Esophagus squamous epithelium (tissue), 4 donors: ENCODE results near the gene GARNL3.

Experiments
- CTCF ChIP-seq, 6 experiments: fragments of 450-650 bp in 4 of 6; fragments of 200-600 bp in 2 of 6; sonication (generic) in 2 of 6; IDR thresholded peaks; one replicate each; pipeline ENCODE4 v1.5.1; 2016 to 2019; ENCODE audit warnings: antibody characterized with exemption in 6 of 6, mild to moderate bottlenecking in 4 of 6, moderate library complexity in 4 of 6
- POLR2A ChIP-seq, 4 donors: fragments of 450-650 bp; IDR thresholded peaks; one replicate each; pipeline ENCODE4 v1.6.1; 2017; ENCODE audit warnings: antibody characterized with exemption in 4 of 4, mild to moderate bottlenecking in 4 of 4, moderate library complexity in 3 of 4

DNA sequence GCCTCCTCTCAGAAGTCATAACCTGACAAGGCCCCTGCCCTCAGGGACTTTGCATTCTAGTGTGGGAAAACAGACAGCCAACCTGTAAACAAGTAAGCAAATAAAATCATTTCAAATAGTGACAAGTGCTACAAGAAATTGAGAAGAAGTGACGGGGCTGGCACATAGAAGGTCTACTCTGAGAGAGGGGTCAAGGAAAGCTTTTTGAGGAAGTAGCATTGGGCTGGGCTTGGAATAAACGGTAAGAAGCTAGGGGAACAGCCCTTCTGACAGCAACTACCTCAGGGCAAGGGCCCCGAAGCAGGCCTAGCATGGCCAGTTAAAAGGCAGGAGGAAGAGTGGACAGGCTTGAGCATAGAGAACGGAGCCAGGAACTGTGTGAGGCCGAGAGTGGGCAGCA lies 127.6 kb downstream of the GARNL3 start:
- TF ChIP-seq CTCF (IDR thresholded peaks at IDR 0.05) (no peak), POLR2A (IDR thresholded peaks at IDR 0.05) (no peak)
